Activated B cell treated with CpG ODN at 0.5 μM for 24 hours (primary cell): Measurements from ENCODE around the gene ZNHIT3. TPM values are rescaled to one million over a fixed set of nuclear protein-coding genes. Genes with fewer than 3 reads are reported as not detected.

Experiments used
- ATAC-seq: fragments of 200-7000 bp; cut with Tn5 transposase; one replicate; pipeline ENCODE4 v1.10.0; 2021; ENCODE audit warnings: low read depth, mild to moderate bottlenecking, moderate library complexity
- CTCF ChIA-PET: fragments of 350-600 bp; sonication (Branson Sonifier 250); formaldehyde crosslinking; loops from one replicate; lab custom pipeline; 2021; ENCODE audit warnings: antibody characterized with exemption; lab: Charles Lee
- POLR2A ChIA-PET: fragments of 350-600 bp; sonication (Branson Sonifier 250); formaldehyde crosslinking; loops from one replicate; lab custom pipeline; 2021; ENCODE audit warnings: antibody characterized with exemption; lab: Charles Lee
- DNase-seq: peaks from one replicate; pipeline ENCODE4 v3.0.0; 2022
- H3K27ac Mint-ChIP-seq: one replicate; pipeline ENCODE4 v1.8.0; 2020; ENCODE audit warnings: mixed read lengths
- H3K27me3 Mint-ChIP-seq: one replicate; pipeline ENCODE4 v1.8.0; 2021; ENCODE audit warnings: mixed read lengths
- H3K36me3 Mint-ChIP-seq: one replicate; pipeline ENCODE4 v1.8.0; 2021; ENCODE audit warnings: low read depth, mixed read lengths
- H3K4me1 Mint-ChIP-seq: one replicate; pipeline ENCODE4 v1.8.0; 2021; ENCODE audit warnings: mixed read lengths
- H3K4me3 Mint-ChIP-seq: one replicate; pipeline ENCODE4 v1.8.0; 2020; ENCODE audit warnings: mild to moderate bottlenecking, mixed read lengths
- H3K9me3 Mint-ChIP-seq: one replicate; pipeline ENCODE4 v1.8.0; 2020; ENCODE audit warnings: mixed read lengths
- intact Hi-C: fragments of 100-400 bp; cut with micrococcal nuclease; formaldehyde crosslinking; loops from one replicate; pipeline ENCODE4 v1.15.1; 2024
- total RNA-seq: library from RNA; stranded (reverse); gene quantifications from 2 replicates; pipeline ENCODE4 v1.2.3, GENCODE V29; 2022
- TF ChIP-seq, protein P1 (sequence below): fragments of 200-600 bp; IDR thresholded peaks from one replicate; pipeline ENCODE4 v1.8.0; 2022; ENCODE audit warnings: antibody characterized with exemption, mild to moderate bottlenecking

ZNHIT3 gene
- total RNA-seq, 1 donor from 2014 or later = 35.5 TPM

DNA sequence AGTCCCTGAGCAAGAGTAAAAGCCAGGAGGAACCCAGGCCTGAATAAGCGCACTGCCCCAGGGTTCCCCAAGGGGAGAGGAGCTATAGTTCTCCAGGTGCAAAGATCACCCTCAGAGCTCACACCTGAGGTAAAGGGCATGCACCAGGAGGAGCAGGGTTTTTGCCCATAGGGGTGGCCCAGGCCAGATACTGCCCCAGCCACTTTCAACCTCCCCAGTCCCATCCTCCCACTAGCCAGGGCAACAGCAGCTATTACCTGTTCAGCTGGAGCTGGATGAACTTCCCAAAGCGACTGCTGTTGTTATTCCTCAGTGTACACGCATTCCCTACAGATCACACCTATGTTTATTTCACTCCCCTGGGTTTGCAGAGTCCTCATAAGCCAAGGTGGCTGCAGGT, 28.4 kb downstream of the ZNHIT3 start:
- POLR2A ChIA-PET = no interaction called here
- intact Hi-C loops = no loop called here
- Mint-ChIP-seq H3K27me3 (no peaks in the 10 kb centered on the region), H3K36me3 (peaks cover 39% of the 10 kb centered on the region), H3K4me1 (peaks cover 13% of the 10 kb centered on the region), H3K4me3 (no peak overlapping the region), H3K9me3 (no peaks in the 10 kb centered on the region), H3K27ac (no peak overlapping the region)
- CTCF ChIA-PET = interaction anchor here (1.1 kb wide), 1 partner anchor 25 kb away, joined by 3 read pairs; no protein-coding TSS in a partner anchor
- ATAC-seq = no peak
- DNase-seq = no peak
- TF ChIP-seq, protein P1, sequence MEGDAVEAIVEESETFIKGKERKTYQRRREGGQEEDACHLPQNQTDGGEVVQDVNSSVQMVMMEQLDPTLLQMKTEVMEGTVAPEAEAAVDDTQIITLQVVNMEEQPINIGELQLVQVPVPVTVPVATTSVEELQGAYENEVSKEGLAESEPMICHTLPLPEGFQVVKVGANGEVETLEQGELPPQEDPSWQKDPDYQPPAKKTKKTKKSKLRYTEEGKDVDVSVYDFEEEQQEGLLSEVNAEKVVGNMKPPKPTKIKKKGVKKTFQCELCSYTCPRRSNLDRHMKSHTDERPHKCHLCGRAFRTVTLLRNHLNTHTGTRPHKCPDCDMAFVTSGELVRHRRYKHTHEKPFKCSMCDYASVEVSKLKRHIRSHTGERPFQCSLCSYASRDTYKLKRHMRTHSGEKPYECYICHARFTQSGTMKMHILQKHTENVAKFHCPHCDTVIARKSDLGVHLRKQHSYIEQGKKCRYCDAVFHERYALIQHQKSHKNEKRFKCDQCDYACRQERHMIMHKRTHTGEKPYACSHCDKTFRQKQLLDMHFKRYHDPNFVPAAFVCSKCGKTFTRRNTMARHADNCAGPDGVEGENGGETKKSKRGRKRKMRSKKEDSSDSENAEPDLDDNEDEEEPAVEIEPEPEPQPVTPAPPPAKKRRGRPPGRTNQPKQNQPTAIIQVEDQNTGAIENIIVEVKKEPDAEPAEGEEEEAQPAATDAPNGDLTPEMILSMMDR = no peak

DNA sequence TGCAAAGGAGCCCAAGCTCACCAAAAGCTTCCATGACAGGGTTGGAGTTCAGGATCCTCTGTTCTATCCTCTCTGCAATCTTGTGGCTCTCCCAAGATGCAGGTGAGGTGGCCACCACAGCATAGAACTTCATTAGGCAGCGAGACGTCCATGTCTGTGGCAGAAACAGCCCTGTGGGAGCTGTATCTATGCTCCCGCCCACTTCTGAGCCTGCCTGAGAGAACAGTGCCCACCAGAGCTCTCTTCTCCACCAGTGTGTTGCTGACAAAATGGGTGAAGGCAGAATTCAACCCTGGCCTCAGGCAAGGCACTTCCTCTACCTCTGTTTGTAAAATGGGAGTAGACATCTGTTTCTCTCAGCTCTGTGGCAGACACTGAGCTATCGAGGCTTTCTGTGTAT, 29.4 kb downstream of the ZNHIT3 start:
- Mint-ChIP-seq H3K27me3 (no peaks in the 10 kb centered on the region), H3K4me1 (peaks cover 13% of the 10 kb centered on the region), H3K4me3 (no peak overlapping the region), H3K27ac (no peak overlapping the region), H3K9me3 (no peaks in the 10 kb centered on the region), H3K36me3 (peaks cover 42% of the 10 kb centered on the region)
- TF ChIP-seq, protein P1 = no peak
- intact Hi-C loops = no loop called here
- ChIA-PET POLR2A (no interaction called here), CTCF (interaction anchor here (1.1 kb wide), 1 partner anchor 26 kb away, joined by 3 read pairs; no protein-coding TSS in a partner anchor)
- no peak for ATAC-seq
- no peak for DNase-seq

DNA sequence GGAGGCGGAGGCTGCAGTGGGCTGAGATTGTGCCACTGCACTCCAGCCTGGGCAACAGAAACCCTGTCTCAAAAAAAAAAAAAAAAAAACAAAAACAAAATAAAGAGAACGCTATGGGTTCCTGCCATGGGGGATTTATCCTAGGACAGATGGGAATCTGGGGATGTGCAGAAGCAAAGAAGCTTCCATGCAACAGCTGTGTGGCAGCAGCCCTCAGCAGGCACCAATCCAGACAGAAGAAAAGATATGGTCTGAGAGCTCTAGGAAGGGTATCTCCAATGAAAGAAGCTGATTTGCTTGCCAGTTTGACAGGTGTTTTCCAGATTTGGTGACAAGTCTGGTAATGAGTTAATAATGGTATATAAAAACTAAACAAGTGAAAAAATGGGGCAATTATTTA, 36.6 kb downstream of the ZNHIT3 start:
- ATAC-seq (no peak), DNase-seq (no peak)
- CTCF ChIA-PET = interaction anchor here (0.6 kb wide), 1 partner anchor 62 kb away, joined by 3 read pairs; no protein-coding TSS in a partner anchor
- Mint-ChIP-seq H3K36me3 (peaks cover 59% of the 10 kb centered on the region), H3K9me3 (no peaks in the 10 kb centered on the region), H3K4me1 (peaks cover 13% of the 10 kb centered on the region), H3K27me3 (no peaks in the 10 kb centered on the region), H3K4me3 (no peak overlapping the region), H3K27ac (no peak overlapping the region)
- intact Hi-C loops = no loop called here
- TF ChIP-seq, protein P1 = no peak
- POLR2A ChIA-PET = no interaction called here

DNA sequence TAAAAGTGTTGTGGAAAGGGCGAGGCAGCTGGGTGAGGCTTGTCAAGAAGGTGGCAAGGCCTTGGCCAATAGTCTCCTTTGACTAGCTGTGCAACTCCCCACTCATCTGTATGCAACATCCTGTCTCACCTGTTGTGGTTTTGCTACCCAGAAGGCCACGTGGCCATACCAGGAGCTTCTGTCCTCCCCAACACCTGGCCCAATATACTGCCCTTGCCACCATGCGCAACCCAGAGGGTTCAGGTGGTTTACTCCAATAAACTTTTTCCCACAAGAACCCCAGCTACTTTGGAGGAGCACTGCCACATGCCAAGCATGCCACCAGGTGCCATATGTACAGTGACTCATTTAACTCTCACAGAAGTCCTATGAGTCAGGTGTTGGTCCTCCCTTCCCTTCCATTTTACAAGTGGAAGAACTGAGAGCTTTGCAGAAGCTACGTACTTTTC, 38.0 kb downstream of the ZNHIT3 start:
- CTCF ChIA-PET = interaction anchor here (1.2 kb wide), 1 partner anchor 10 kb away, joined by 5 read pairs; the partner anchor contains the start of genes MYO19 and PIGW
- peaks cover 2% of the 10 kb centered on the region for H3K4me1 Mint-ChIP-seq
- ATAC-seq (no peak), DNase-seq (no peak)
- peaks cover 59% of the 10 kb centered on the region for H3K36me3 Mint-ChIP-seq
- POLR2A ChIA-PET = interaction anchor here (0.6 to 1.4 kb wide), 2 partner anchors 10 to 34 kb away, joined by 6 to 10 read pairs; partner anchors contain the start of genes MYO19 and PIGW
- intact Hi-C loops = no loop called here
- H3K9me3 Mint-ChIP-seq = no peaks in the 10 kb centered on the region
- no peak overlapping the region for H3K27ac Mint-ChIP-seq
- no peaks in the 10 kb centered on the region for H3K27me3 Mint-ChIP-seq
- no peak overlapping the region for H3K4me3 Mint-ChIP-seq
- TF ChIP-seq, protein P1 = no peak

DNA sequence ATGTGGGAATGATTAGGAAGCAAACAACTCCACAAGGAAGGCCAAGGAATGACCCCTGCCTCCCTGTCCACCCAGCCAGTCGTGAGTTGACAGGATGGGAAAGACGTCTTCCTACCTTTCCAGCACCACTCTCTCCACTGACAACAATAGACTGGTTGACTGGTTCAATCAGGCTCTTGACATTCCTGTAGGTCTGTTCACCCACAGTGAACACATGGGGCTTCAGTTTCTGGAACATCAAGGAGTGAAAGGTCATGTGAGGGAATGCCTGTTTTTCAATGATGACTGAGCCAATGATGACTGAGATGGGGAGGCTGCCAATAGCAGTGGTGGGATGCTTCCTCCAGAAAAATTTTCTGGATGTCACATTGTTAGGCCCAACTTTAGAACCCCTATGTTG, 38.6 kb downstream of the ZNHIT3 start:
- ChIA-PET CTCF (no interaction called here), POLR2A (no interaction called here)
- TF ChIP-seq, protein P1 = no peak
- H3K9me3 Mint-ChIP-seq = no peaks in the 10 kb centered on the region
- DNase-seq (no peak), ATAC-seq (no peak)
- no peaks in the 10 kb centered on the region for H3K27me3 Mint-ChIP-seq
- H3K36me3 Mint-ChIP-seq = peaks cover 57% of the 10 kb centered on the region
- H3K4me3 Mint-ChIP-seq = no peak overlapping the region
- intact Hi-C loops = no loop called here
- no peak overlapping the region for H3K27ac Mint-ChIP-seq
- no peaks in the 10 kb centered on the region for H3K4me1 Mint-ChIP-seq
